Measurements from ENCODE around the gene PARD3B.

The PARD3B gene

GRCh38 chr2:204544961-204545860, at the start of gene PARD3B:
TSS of gene PARD3B (plus strand) at chr2:204545475. CDS start at chr2:204546000, 525 bp downstream.
- H3K4me3 ChIP-seq (ENCODE audit: low read length), result peak within 1 kb of the TSS; percentile 71
- no peaks in the 10 kb centered on the region for H3K9me3 ChIP-seq (ENCODE audit: control insufficient read depth, low read depth, low read length)
- H3K27me3 ChIP-seq (ENCODE audit: control insufficient read depth, insufficient read depth, low read length), result peaks cover 35% of the 10 kb centered on the region
- no peak within 1 kb of the TSS for H3K27ac ChIP-seq (ENCODE audit: low read length)
- H3K36me3 ChIP-seq (ENCODE audit: control insufficient read depth, low read depth, low read length), result no peaks in the 10 kb centered on the region
- H3K9ac ChIP-seq (ENCODE audit: low read length), result peak within 1 kb of the TSS; percentile 31
- H3K4me1 ChIP-seq (ENCODE audit: control insufficient read depth, low read depth, low read length), result peaks cover 12% of the 10 kb centered on the region

GRCh38 chr2:204496779-204497178, 48.5 kb upstream of the PARD3B start:
- H3K27me3 ChIP-seq (ENCODE audit: control insufficient read depth, insufficient read depth, low read length), result no peaks in the 10 kb centered on the region

GRCh38 chr2:204497855-204498254, 47.4 kb upstream of the PARD3B start:
- Histone ChIP-seq H3K4me3 (ENCODE audit: low read length) (no peak overlapping the region), H3K9ac (ENCODE audit: low read length) (no peak overlapping the region), H3K4me1 (ENCODE audit: control insufficient read depth, low read depth, low read length) (no peaks in the 10 kb centered on the region), H3K27ac (ENCODE audit: low read length) (no peak overlapping the region), H3K9me3 (ENCODE audit: control insufficient read depth, low read depth, low read length) (no peaks in the 10 kb centered on the region), H3K27me3 (ENCODE audit: control insufficient read depth, insufficient read depth, low read length) (no peaks in the 10 kb centered on the region), H3K36me3 (ENCODE audit: control insufficient read depth, low read depth, low read length) (no peaks in the 10 kb centered on the region)

More at GRCh38 chr2:204496779-204497178, 48.5 kb upstream of the PARD3B start:
- Histone ChIP-seq H3K9ac (ENCODE audit: low read length) (no peak overlapping the region), H3K27ac (ENCODE audit: low read length) (no peak overlapping the region), H3K9me3 (ENCODE audit: control insufficient read depth, low read depth, low read length) (no peaks in the 10 kb centered on the region), H3K4me3 (ENCODE audit: low read length) (no peak overlapping the region), H3K4me1 (ENCODE audit: control insufficient read depth, low read depth, low read length) (no peaks in the 10 kb centered on the region), H3K36me3 (ENCODE audit: control insufficient read depth, low read depth, low read length) (no peaks in the 10 kb centered on the region)

- Histone ChIP-seq H3K4me3 (ENCODE audit: low read length) (no peak overlapping the region), H3K4me1 (ENCODE audit: control insufficient read depth, low read depth, low read length) (no peaks in the 10 kb centered on the region), H3K27me3 (ENCODE audit: control insufficient read depth, insufficient read depth, low read length) (no peaks in the 10 kb centered on the region), H3K9me3 (ENCODE audit: control insufficient read depth, low read depth, low read length) (no peaks in the 10 kb centered on the region), H3K9ac (ENCODE audit: low read length) (no peak overlapping the region), H3K27ac (ENCODE audit: low read length) (no peak overlapping the region), H3K36me3 (ENCODE audit: control insufficient read depth, low read depth, low read length) (no peaks in the 10 kb centered on the region)
Measured at GRCh38 chr2:204498291-204498690, 47.0 kb upstream of the PARD3B start.

GRCh38 chr2:204503869-204504268, 41.4 kb upstream of the PARD3B start:
- H3K36me3 ChIP-seq (ENCODE audit: control insufficient read depth, low read depth, low read length), result no peaks in the 10 kb centered on the region

GRCh38 chr2:204504594-204504993, 40.7 kb upstream of the PARD3B start:
- Histone ChIP-seq H3K9ac (ENCODE audit: low read length) (no peak overlapping the region), H3K4me1 (ENCODE audit: control insufficient read depth, low read depth, low read length) (no peaks in the 10 kb centered on the region), H3K27me3 (ENCODE audit: control insufficient read depth, insufficient read depth, low read length) (no peaks in the 10 kb centered on the region), H3K36me3 (ENCODE audit: control insufficient read depth, low read depth, low read length) (no peaks in the 10 kb centered on the region), H3K9me3 (ENCODE audit: control insufficient read depth, low read depth, low read length) (no peaks in the 10 kb centered on the region), H3K27ac (ENCODE audit: low read length) (no peak overlapping the region), H3K4me3 (ENCODE audit: low read length) (no peak overlapping the region)

More at GRCh38 chr2:204503869-204504268, 41.4 kb upstream of the PARD3B start:
- Histone ChIP-seq H3K9me3 (ENCODE audit: control insufficient read depth, low read depth, low read length) (no peaks in the 10 kb centered on the region), H3K27ac (ENCODE audit: low read length) (no peak overlapping the region), H3K9ac (ENCODE audit: low read length) (no peak overlapping the region), H3K4me1 (ENCODE audit: control insufficient read depth, low read depth, low read length) (no peaks in the 10 kb centered on the region), H3K27me3 (ENCODE audit: control insufficient read depth, insufficient read depth, low read length) (no peaks in the 10 kb centered on the region), H3K4me3 (ENCODE audit: low read length) (no peak overlapping the region)

GRCh38 chr2:204505488-204505887, 39.8 kb upstream of the PARD3B start:
- Histone ChIP-seq H3K9me3 (ENCODE audit: control insufficient read depth, low read depth, low read length) (no peaks in the 10 kb centered on the region), H3K4me3 (ENCODE audit: low read length) (no peak overlapping the region), H3K4me1 (ENCODE audit: control insufficient read depth, low read depth, low read length) (no peaks in the 10 kb centered on the region), H3K27ac (ENCODE audit: low read length) (no peak overlapping the region), H3K9ac (ENCODE audit: low read length) (no peak overlapping the region), H3K27me3 (ENCODE audit: control insufficient read depth, insufficient read depth, low read length) (no peaks in the 10 kb centered on the region), H3K36me3 (ENCODE audit: control insufficient read depth, low read depth, low read length) (no peaks in the 10 kb centered on the region)

GRCh38 chr2:204505946-204506345, 39.3 kb upstream of the PARD3B start:
- Histone ChIP-seq H3K27me3 (ENCODE audit: control insufficient read depth, insufficient read depth, low read length) (no peaks in the 10 kb centered on the region), H3K9ac (ENCODE audit: low read length) (no peak overlapping the region), H3K4me3 (ENCODE audit: low read length) (no peak overlapping the region), H3K9me3 (ENCODE audit: control insufficient read depth, low read depth, low read length) (no peaks in the 10 kb centered on the region), H3K4me1 (ENCODE audit: control insufficient read depth, low read depth, low read length) (no peaks in the 10 kb centered on the region), H3K27ac (ENCODE audit: low read length) (no peak overlapping the region), H3K36me3 (ENCODE audit: control insufficient read depth, low read depth, low read length) (no peaks in the 10 kb centered on the region)

- Histone ChIP-seq H3K4me3 (ENCODE audit: low read length) (no peak overlapping the region), H3K4me1 (ENCODE audit: control insufficient read depth, low read depth, low read length) (no peaks in the 10 kb centered on the region), H3K36me3 (ENCODE audit: control insufficient read depth, low read depth, low read length) (no peaks in the 10 kb centered on the region), H3K27me3 (ENCODE audit: control insufficient read depth, insufficient read depth, low read length) (no peaks in the 10 kb centered on the region), H3K27ac (ENCODE audit: low read length) (no peak overlapping the region), H3K9ac (ENCODE audit: low read length) (no peak overlapping the region), H3K9me3 (ENCODE audit: control insufficient read depth, low read depth, low read length) (no peaks in the 10 kb centered on the region)
Measured at GRCh38 chr2:204507636-204508035, 37.6 kb upstream of the PARD3B start.

- Histone ChIP-seq H3K4me1 (ENCODE audit: control insufficient read depth, low read depth, low read length) (no peaks in the 10 kb centered on the region), H3K4me3 (ENCODE audit: low read length) (no peak overlapping the region), H3K27me3 (ENCODE audit: control insufficient read depth, insufficient read depth, low read length) (no peaks in the 10 kb centered on the region), H3K27ac (ENCODE audit: low read length) (no peak overlapping the region), H3K36me3 (ENCODE audit: control insufficient read depth, low read depth, low read length) (no peaks in the 10 kb centered on the region), H3K9me3 (ENCODE audit: control insufficient read depth, low read depth, low read length) (no peaks in the 10 kb centered on the region), H3K9ac (ENCODE audit: low read length) (no peak overlapping the region)
Measured at GRCh38 chr2:204510709-204511420, 34.4 kb upstream of the PARD3B start.

- Histone ChIP-seq H3K36me3 (ENCODE audit: control insufficient read depth, low read depth, low read length) (no peaks in the 10 kb centered on the region), H3K27ac (ENCODE audit: low read length) (no peak overlapping the region), H3K4me3 (ENCODE audit: low read length) (no peak overlapping the region), H3K9me3 (ENCODE audit: control insufficient read depth, low read depth, low read length) (no peaks in the 10 kb centered on the region), H3K27me3 (ENCODE audit: control insufficient read depth, insufficient read depth, low read length) (no peaks in the 10 kb centered on the region), H3K9ac (ENCODE audit: low read length) (no peak overlapping the region), H3K4me1 (ENCODE audit: control insufficient read depth, low read depth, low read length) (peaks cover 5% of the 10 kb centered on the region)
Measured at GRCh38 chr2:204514439-204514838, 30.8 kb upstream of the PARD3B start.

All from iPS-18a (cell line).